GM18907 (cell line): Measurements from ENCODE around the gene MYH6.
"Not testable (repeated sequence)": the region's sequence is repeated elsewhere in the genome, so short reads cannot be mapped to it uniquely, and the experiment has no call there.

ENCODE experiments used
- ATAC-seq: cut with Tn5 transposase; IDR thresholded peaks from one replicate; pipeline ENCODE4 v1.9.1; 2021; ENCODE audit warnings: mild to moderate bottlenecking, moderate library complexity; ENCODE audit not compliant: unreplicated experiment

The MYH6 gene

DNA sequence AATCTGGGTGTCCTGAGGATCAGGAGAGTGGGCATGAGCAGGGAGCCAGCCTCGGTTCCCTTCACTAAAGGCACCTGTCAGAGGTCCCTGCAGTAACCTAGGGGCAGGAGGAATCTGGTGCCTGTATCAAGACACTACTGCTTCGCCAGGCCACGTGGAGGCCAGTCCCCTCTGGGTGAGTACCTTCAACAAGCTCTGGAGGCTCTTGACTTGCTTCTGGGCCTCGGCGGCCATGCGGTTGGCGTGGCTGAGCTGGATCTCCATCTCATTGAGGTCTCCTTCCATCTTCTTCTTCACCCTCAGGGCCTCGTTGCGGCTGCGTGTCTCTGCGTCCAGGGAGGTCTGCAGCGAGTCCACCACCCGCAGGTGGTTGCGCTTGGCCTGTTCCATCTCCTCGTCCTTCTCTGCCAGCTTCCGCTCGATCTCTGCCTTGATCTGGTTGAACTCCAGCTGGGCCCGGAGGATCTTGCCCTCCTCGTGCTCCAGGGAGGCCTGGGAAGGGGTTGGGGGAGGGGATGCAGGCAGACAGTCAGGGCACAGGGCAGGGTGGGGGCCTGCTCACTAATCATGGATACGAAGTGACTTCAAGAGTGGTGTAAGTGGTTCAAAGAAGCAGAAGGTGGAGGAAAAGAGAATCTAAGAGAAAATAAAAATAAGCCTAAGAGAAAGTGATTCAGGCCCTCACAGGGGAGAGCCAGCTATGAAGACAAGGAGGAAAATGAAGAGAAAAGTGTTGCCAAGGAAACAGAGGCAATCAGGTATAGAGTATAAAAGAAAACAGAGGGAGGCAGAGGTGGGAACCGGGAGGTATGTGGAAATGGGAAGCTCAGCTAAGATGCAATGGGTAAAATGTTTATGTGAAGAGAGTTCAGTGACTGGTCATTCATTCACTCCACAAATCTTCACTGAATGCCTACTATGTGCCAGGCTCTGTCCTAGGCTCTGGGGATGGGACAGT, 8.0 kb upstream of the MYH6 start:
- no peak for ATAC-seq

DNA sequence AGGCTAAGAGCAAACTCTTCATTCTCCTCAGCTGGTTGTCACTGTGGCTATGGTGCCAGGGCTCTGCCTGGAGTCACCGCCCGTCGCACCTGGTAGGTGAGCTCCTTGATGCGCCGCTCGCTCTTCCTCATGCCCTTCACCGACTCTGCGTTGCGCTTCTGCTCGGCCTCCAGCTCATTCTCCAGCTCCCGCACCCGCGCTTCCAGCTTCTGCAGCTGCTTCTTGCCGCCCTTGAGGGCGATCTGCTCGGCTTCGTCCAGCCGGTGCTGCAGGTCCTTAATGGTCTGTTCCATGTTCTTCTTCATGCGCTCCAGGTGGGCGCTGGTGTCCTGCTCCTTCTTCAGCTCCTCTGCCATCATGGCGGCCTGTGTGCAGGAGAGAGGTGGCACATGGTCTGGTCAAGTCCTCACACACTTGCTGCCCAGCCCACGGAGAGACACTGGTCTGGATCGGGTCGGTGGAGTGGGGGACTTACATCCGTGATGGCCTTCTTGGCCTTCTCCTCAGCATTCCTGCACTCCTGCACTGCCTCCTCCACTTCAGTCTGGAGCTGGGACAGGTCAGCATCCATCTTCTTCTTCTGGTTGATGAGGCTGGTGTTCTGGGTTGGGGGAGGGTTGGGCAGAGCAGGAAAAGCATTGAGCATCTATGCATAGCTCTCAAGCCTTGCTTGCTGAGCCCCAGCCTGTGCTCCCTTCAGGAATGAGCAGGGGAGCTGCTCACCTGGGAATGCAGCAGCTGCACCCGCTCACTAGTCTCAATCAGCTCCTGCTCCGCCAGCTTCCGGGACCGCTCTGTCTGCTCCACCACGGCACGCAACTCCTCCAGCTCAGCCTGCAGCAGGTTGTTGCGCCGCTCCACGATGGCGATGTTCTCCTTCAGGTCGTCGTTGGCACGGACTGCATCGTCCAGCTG, 7.1 kb upstream of the MYH6 start:
- ATAC-seq = no peak

DNA sequence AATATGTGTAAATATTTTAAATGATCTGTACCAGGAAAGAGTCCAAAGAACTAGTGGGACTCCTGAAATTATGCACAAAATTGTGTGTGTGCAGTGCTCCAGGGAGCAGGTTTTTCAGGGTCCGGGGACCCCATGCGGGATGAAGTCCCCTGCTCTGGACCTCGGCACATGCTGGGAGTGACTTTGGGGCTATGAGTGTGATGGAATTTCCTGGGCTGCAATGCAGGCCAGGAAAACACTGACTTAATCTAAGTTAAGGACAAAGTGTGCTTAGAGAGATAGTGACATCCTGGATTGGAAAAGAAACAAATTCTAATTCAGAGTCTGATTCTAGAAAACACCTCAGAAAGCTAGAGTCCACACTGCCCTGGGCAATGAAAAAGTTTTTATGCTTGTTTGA, 6.2 kb upstream of the MYH6 start:
- ATAC-seq = no peak

DNA sequence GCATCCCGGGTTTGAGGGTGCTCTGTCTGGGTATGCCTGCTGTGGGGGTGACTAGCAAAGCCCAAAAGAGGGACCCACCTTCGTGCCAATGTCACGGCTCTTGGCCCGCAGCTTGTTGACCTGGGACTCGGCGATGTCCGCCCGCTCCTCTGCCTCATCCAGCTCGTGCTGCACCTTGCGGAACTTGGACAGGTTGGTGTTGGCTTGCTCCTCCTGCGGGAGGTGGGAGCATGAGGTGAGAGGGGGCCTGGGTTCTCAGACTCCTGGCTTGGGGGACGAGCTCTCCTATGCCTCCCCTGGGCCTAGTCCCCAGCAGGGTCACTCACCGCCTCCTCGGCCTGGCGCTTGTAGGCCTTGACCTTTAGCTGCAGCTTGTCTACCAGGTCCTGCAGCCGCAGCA, 5.6 kb upstream of the MYH6 start:
- ATAC-seq = no peak

DNA sequence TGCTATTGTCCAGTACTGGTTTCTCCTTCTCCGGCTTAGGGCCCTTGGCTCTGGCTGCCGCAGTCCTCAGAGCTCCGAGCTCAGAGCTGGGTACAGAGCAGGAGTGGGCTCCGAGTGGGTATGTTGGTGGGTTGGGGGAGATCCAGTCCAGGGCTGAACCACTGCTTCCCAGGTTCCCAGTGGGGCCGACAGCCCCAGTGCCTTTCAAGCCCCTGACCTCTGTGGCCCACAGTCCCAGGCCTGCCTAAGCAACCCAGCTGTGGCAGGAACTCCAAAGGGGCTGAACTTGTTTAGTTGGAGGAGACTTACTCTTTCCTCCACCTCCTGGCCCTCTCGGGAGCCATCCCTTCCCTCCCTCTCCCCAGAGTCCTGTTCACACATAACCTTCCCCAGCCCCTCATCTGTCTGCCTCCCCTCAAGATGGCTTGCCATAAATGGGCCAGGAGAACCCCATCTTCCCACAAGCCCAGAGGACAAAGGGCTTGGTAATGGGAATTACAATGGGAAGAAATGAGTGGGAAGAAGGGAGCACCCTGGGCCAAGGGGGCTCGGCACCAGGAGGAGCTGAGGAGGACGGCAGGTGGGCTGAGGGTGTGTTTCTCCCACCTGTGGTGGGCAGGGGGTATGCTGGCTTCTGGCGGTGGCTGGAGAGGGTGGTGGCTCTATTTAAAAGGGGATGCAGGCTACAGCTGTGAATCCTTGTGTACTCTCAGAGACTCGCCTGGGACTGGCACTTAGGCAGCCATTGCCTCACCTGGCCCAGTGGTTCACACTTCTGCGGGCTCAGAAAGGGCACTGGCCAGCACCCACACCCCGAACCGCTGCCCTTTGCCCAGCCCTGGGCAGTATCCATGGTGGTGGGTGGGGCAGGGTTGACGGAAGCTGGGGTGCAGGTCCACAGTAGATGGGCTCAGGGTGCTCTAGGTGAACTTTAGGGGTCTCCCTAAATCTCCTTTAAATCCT, 3.8 kb upstream of the MYH6 start:
- no peak for ATAC-seq

DNA sequence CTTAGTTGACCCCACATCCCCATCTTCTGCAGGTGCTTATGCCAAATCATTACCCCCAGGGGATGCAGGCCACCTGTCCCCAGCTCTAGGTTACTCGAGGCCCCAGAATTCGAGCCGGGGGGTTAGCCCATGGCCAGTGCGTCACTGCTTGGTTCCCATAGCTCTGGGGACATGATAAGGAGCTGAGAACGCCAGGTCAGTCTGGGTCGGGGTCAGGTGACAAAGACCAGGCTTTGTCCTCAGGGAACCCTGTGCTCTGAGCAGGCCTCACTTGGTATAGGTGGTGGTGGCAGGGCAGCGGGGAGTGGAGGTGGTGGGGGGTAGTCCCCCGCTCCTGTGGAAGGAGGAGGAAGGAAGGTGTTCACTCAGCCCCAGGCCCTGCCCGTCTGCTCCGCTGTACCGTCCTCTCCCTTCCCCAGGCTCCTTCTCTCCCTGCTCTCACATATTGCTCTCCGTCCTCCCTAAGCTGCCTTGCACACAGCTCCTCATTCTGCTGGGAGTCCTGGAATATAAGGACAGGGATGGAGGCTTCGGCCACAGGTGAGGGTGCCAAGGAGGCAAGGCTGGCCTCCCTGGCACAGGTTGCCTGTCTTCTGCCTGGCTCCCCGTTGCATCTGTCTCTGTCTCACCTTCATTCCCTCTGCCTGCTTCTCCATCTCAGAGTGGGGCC, 2.0 kb upstream of the MYH6 start:
- no peak for ATAC-seq

DNA sequence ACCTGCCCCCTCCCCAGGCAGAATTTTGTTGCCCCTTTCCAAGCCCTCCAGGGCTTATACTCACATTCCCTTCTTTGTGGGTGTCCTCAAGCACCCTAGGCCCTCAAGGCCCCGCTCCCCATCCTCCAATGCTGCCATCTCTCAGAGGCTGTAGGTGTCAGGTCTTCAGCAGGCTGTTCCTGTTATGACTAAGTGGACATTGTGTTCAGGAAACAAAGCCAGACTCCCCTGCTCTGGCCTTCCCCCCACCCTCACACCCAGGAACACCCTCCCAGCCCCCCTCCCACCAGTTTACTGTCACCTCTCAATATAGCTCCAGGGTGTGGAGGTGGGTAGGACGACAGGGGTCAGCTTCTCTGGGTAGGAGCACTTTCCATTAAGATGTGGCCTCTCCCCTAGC, 1.4 kb upstream of the MYH6 start:
- no peak for ATAC-seq

DNA sequence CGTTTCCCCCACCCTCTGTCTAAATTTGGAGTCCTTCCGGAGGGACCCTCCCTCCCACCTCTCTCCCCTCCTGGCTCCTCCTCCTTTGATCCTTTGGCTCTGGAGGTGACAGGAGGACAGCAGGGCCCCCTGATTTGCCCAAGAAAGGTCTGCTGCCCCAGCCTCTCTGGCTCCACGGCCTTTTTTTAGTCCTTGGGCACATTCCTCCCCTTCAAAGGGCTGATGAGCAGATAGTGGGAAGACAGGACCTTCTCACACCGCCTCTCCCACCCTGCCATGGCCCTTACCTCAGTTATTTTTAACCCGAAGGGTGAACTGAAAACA, 196 bp upstream of the MYH6 start:
- ATAC-seq = no peak

DNA sequence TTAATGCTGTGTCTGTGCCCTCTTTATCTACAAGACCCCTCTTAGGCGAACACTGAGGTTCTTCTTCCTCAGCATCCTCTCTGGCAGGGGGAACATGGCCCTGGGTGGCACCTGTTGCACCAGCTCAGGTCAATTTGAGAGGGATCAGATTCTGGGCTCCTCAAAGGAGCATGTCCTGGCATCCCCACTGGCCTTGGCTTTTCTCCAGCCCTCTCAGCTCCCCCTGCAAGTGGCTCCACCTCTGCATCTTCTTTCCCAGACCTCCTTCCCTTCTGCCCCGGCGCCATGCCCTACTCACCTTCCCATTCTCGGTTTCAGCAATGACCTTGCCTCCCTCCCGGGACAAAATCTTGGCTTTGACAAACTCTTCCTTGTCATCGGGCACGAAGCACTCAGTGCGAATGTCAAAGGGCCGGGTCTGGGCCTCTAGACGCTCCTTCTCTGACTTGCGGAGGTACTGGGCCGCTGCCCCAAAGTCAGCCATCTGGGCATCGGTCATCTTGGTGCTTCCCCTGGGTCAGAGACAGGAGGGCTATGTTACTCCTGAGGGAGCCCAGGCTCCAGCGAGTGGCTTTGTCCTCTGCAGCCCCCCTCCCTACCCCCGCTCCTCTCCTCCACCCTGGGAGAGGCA, 1.2 kb downstream of the MYH6 start:
- no peak for ATAC-seq

DNA sequence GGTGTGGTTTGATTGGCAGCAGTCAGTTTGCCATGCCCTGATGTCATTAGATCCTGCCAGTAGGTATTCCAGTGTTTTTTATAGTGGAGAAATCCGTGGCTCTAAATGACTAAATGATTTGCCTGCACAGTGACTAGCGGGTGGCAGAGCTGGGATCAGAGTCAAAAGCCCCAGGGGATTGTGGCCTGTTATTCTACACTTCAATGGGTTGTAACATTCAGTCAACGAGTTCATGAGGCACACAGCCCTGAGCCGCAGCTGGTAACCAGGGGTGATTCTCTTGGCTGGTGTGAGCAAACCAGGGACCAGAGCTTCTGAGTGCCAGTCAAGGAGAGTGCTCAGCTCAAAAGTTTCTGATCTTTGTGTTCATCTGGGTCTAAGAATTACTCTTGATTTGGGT, 1.8 kb downstream of the MYH6 start:
- ATAC-seq = peak; percentile 73

DNA sequence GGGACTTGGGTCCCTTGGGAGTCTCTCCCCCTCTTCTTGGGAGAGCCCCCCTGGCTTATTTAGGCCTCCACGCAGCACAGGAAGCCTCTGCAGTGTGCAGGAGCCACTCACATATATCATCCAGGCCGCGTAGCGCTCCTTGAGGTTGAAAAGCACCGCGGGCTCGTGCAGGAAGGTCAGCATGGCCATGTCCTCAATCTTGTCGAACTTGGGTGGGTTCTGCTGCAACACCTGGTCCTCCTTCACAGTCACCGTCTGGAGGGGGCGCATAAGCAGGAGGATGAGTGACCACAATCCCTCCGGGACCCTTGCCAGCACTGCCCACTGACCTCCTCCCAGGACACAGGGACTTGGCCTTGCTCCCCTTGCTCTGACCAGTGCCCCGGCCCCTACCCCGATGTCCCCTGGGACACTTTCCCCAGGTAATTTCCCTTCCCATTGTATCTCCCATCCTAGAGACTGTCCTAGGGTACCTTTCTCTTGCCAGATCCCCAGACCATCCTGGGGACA, 2.5 kb downstream of the MYH6 start:
- no peak for ATAC-seq

DNA sequence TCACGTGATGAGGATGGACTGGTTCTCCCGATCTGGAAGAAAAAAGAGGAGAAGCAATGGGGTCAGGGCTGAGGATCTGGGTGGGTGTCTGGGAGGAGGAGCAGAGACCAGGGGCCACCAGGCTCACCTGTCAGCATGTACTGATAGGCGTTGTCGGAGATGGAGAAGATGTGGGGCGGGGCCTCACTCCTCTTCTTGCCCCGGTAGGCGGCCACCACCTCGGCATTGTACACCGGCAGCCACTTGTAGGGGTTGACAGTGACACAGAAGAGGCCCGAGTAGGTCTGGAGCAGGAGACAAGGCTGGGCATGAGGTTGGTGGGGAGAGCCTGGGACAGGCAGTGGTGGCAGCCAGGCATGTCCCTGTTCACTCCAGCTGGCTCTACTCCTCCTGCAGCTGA, 3.0 kb downstream of the MYH6 start:
- ATAC-seq = no peak

DNA sequence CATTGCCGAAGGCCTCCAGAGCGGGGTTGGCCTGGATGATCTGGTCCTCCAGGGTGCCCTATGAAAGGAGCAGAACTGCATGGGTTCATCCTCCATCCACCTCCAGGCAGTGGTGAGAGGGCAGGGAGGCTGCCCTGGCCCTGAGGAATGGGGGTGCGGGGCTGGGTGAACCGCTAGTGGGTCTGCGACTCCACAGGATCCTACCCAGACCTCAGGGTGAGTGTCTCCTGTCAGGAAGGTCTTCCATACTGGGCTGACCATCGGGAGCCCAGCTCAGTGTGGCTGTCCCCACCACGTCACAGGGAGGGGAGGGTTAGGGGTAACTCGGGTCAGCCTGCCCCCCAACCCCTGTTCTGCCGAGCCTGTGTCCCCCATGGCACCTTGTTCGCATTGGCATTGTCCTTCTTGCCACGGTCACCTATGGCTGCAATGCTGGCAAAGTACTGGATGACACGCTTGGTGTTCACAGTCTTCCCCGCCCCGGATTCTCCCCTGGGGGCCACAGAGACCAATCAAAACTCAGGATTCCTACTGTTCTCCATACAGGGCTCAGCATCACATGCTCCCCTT, 3.7 kb downstream of the MYH6 start:
- no peak for ATAC-seq

DNA sequence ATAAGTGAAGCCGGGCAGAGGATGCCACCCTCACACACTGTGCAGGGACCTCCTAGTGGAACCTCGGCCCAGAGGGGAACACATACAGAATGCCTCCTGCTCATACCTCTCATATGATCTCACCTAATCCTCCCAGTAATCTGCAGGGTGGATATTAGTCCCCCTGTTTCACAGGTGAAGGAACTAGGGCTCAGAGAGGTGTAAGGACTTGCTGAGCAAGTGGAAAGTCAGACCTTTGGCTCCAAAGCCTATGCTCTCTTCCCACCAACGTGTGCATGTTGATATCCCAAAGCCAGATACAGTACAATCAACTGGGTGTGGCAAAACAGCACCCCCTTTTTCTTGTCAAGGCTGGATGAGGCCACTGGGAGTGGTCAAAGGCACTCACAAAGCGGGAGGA, 4.2 kb downstream of the MYH6 start:
- ATAC-seq = no peak

DNA sequence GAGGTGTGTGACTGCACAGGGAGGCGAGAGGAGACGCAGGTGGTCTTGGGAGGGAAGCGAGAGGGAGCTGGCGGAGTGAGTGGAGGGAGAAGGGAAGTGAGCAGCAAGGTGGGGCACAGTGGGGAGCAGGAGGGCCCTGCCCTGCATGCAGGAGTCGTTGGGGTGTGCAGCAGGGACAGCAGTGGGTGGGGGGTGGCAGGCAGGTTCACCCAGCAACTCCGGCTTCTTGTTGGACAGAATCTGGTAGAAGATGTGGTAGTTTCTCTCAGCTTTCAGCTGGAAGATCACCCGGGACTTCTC, 5.0 kb downstream of the MYH6 start:
- no peak for ATAC-seq

DNA sequence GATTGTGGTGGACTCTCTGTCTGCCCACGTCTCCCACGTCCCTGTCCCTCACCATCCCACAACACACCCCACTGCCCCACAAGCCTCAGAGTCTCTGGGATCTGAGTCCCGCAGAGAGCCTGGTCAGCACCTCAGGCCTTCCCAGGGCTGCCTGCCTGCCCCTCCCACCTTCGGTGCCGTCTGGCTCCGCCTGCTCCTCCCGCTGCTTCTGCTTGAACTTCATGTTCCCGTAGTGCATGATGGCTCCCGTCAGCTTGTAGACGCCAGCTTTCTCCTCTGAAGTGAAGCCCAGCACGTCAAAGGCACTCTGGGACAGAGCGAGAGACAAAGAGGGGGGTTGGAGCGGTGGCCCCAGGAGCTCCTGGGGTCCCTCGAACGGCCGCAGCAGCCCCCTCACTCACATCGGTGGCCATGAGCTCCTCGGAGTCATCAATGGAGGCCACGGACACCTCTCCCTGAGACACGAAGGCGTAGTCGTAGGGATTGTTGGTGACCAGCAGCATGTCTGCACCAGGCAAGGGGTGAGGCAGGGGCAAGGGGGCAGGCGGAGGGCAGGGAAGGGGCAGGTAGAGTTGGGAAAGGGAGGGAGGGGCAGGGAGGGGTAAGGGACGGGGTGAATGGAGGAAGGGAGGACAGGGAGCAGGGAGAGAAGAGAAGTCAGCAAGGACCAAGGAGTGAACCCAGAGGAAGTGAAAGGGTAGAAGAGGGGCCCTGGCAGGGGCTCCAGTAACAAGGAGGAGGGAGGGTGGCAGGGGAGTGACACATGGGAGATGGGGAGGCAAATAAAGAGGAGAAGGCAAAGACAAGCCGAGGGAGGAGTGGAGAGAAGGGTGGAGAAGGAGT, 5.6 kb downstream of the MYH6 start:
- no peak for ATAC-seq

DNA sequence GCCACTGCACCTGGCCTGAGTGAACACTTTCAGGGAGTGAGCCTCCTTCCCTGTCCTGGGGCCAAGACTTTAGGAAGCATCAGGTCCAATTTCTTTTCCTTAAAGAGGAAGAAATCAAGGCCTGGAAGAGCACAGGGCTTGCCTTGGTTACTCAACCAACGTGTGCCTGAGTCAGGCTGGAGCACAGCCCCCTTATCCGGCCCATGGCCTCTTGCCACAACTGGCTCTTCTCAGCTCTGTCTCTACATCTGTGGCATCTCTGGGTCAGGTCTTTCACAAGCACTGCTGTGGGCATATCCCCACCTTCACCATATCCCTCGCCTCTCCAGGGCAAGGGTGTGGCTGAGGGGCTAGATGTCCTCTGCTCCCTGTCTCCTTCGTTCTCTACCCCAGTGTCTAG, 6.8 kb downstream of the MYH6 start:
- ATAC-seq = no peak

DNA sequence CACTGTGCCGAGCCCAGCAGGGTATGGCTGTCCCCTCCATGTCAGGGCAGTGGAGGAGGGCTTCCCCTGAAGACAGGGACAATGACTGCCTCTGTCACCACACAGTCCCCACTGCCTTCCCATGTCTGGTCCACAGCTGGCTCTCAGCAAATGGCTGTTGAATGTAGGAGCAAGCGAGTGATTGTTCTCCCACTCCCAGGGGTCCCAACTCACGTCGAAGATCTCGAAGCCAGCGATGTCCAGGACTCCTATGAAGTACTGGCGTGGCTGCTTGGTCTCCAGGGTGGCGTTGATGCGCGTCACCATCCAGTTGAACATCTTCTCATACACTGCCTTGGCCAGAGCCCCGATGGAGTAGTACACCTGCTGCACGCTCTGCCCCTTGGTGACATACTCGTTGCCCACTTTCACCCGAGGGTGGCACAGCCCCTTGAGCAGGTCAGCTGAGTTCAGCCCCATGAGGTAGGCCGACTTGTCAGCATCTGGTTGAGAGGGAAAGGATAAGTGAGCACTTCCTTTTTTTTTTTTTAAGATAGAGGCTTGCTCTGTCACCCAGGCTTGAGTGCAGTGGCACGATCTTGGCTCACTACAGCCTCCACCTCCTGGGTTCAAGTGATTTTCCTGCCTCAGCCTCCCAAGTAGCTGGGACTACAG, 7.5 kb downstream of the MYH6 start:
- not testable (repeated sequence) for ATAC-seq
